Measurements from ENCODE around the gene INHBC. TPM values are rescaled to one million over a fixed set of nuclear protein-coding genes. Genes with fewer than 3 reads are reported as not detected.

Gene INHBC
- polyA plus RNA-seq, 1 of the 3 experiments (the other 2 are of a cell fraction) = 0.08 TPM

DNA sequence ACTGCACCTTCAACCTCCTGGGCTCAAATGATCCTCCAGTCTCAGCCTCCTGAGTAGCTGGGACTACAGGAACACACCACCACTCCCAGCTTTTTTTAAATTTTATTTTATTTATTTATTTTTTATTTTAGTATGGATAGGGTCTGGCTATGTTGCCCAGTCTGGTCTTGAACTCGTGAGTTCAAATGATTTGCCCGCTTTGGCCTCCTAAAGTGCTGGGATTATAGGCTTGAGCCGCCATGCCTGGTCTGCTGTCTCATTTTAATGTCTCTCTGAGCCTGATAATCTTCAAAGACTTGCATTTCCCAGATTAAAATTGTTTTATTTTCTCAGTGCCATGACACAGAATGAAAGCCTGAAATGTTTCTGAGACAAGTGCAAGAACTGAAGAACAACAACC lies 1.2 kb upstream of the INHBC start:
- Histone ChIP-seq H4K20me1 (ENCODE audit: insufficient read depth) (no peaks in the 10 kb centered on the region), H3K27ac (ENCODE audit: low read depth in 2 of 2, low read length in 1 of 2) (no peak overlapping the region), H3K4me1 (ENCODE audit: control insufficient read depth in 1 of 2, insufficient read depth in 2 of 2, low read depth in 1 of 2, low read length in 1 of 2) (peaks cover 0 to 3% of the 10 kb centered on the region in 2 experiments; a peak in 1 of 4 replicates), H3K79me2 (ENCODE audit: insufficient read depth) (peaks cover 18% of the 10 kb centered on the region), H3K27me3 (ENCODE audit: insufficient read depth) (no peaks in the 10 kb centered on the region), H2AFZ (ENCODE audit: low read depth) (no peak overlapping the region), H3K9me2 (no peaks in the 10 kb centered on the region), H3K9me3 (no peaks in the 10 kb centered on the region), H3K4me3 (ENCODE audit: low read depth in 2 of 2, low read length in 1 of 2) (no peak overlapping the region), H3K4me2 (no peak overlapping the region), H3K36me3 (replicated peaks in 1 of 2; ENCODE audit: control insufficient read depth in 1 of 2, insufficient read depth in 2 of 2, low read length in 1 of 2) (no peaks in the 10 kb centered on the region), H3K9ac (no peak overlapping the region), H3F3A (replicated peaks; ENCODE audit: insufficient read depth) (peaks cover 9% of the 10 kb centered on the region)
- TF ChIP-seq RFX5 (IDR thresholded peaks at IDR 0.05; ENCODE audit: low read length) = no peak
- TF ChIP-seq TEAD4 (IDR thresholded peaks at IDR 0.05; ENCODE audit: borderline replicate concordance, insufficient read depth) = no peak
- no peak for TF ChIP-seq TCF12 (IDR thresholded peaks at IDR 0.05)
- TF ChIP-seq NRF1 (IDR thresholded peaks at IDR 0.05; ENCODE audit: low read depth, low read length) = no peak
- TF ChIP-seq EP300 (IDR thresholded peaks at IDR 0.05; ENCODE audit: borderline replicate concordance in 1 of 2, low read depth in 1 of 2, low read length in 1 of 2) = no peak
- no peak for TF ChIP-seq YY1 (IDR thresholded peaks at IDR 0.05; ENCODE audit: low read depth)
- no peak for TF ChIP-seq POLR2AphosphoS5 (IDR thresholded peaks at IDR 0.05; ENCODE audit: low read depth, low read length)
- TF ChIP-seq, protein P1, sequence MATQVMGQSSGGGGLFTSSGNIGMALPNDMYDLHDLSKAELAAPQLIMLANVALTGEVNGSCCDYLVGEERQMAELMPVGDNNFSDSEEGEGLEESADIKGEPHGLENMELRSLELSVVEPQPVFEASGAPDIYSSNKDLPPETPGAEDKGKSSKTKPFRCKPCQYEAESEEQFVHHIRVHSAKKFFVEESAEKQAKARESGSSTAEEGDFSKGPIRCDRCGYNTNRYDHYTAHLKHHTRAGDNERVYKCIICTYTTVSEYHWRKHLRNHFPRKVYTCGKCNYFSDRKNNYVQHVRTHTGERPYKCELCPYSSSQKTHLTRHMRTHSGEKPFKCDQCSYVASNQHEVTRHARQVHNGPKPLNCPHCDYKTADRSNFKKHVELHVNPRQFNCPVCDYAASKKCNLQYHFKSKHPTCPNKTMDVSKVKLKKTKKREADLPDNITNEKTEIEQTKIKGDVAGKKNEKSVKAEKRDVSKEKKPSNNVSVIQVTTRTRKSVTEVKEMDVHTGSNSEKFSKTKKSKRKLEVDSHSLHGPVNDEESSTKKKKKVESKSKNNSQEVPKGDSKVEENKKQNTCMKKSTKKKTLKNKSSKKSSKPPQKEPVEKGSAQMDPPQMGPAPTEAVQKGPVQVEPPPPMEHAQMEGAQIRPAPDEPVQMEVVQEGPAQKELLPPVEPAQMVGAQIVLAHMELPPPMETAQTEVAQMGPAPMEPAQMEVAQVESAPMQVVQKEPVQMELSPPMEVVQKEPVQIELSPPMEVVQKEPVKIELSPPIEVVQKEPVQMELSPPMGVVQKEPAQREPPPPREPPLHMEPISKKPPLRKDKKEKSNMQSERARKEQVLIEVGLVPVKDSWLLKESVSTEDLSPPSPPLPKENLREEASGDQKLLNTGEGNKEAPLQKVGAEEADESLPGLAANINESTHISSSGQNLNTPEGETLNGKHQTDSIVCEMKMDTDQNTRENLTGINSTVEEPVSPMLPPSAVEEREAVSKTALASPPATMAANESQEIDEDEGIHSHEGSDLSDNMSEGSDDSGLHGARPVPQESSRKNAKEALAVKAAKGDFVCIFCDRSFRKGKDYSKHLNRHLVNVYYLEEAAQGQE (IDR thresholded peaks at IDR 0.05; ENCODE audit: low read depth, low read length) = no peak
- TF ChIP-seq TAF1 (IDR thresholded peaks at IDR 0.05; ENCODE audit: borderline replicate concordance, low read depth, low read length) = no peak
- TF ChIP-seq FOSL2 (IDR thresholded peaks at IDR 0.05; ENCODE audit: borderline replicate concordance, low read depth) = no peak
- TF ChIP-seq, protein P2, sequence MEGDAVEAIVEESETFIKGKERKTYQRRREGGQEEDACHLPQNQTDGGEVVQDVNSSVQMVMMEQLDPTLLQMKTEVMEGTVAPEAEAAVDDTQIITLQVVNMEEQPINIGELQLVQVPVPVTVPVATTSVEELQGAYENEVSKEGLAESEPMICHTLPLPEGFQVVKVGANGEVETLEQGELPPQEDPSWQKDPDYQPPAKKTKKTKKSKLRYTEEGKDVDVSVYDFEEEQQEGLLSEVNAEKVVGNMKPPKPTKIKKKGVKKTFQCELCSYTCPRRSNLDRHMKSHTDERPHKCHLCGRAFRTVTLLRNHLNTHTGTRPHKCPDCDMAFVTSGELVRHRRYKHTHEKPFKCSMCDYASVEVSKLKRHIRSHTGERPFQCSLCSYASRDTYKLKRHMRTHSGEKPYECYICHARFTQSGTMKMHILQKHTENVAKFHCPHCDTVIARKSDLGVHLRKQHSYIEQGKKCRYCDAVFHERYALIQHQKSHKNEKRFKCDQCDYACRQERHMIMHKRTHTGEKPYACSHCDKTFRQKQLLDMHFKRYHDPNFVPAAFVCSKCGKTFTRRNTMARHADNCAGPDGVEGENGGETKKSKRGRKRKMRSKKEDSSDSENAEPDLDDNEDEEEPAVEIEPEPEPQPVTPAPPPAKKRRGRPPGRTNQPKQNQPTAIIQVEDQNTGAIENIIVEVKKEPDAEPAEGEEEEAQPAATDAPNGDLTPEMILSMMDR (IDR thresholded peaks at IDR 0.05) = no peak
- no peak for TF ChIP-seq GATA2 (CRISPR knock-in tag; IDR thresholded peaks at IDR 0.05)
- no peak for TF ChIP-seq FOXJ3 (CRISPR knock-in tag; IDR thresholded peaks at IDR 0.05)
- CTCF ChIA-PET = interaction anchor here (1.2 to 3.4 kb wide), 4 partner anchors 13 to 91 kb away, joined by 4 to 9 read pairs (median 6); no protein-coding TSS in a partner anchor
- POLR2A ChIA-PET = no interaction called here
- 53% methylated on average over 3 of the region's 3 CpGs for WGBS (ENCODE audit: low lambda C conversion rate)
- DNase-seq = no peak
